Ascending aorta (tissue), 2 donors: ENCODE results near the gene CDH7. TPM values are rescaled to one million over a fixed set of nuclear protein-coding genes. Genes with fewer than 3 reads are reported as not detected.

Source experiments
- DNase-seq, 2 donors: peaks; one replicate each; pipeline ENCODE4 v3.0.0-alpha.2; 2019; ENCODE audit warnings: low spot score in 2 of 2
- H3K27ac ChIP-seq, 2 donors: fragments of 200-600 bp; sonication (generic); one replicate each; pipeline ENCODE4 v1.5.1; 2016 to 2017; ENCODE audit warnings: mild to moderate bottlenecking in 1 of 2
- H3K27me3 ChIP-seq: fragments of 200-600 bp; sonication (generic); one replicate; pipeline ENCODE4 v1.5.1; 2017
- H3K36me3 ChIP-seq, 2 donors: fragments of 200-600 bp; sonication (generic); one replicate each; pipeline ENCODE4 v1.5.1; 2016
- H3K4me1 ChIP-seq, 2 donors: fragments of 200-600 bp; sonication (generic); one replicate each; pipeline ENCODE4 v1.5.1; 2016 to 2017; ENCODE audit warnings: mild to moderate bottlenecking in 1 of 2
- H3K4me3 ChIP-seq, 2 donors: fragments of 200-600 bp; sonication (generic); one replicate each; pipeline ENCODE4 v1.5.1; 2016 to 2017; ENCODE audit warnings: mild to moderate bottlenecking in 1 of 2
- H3K9me3 ChIP-seq, 2 donors: fragments of 200-600 bp; sonication (generic); one replicate each; pipeline ENCODE4 v1.5.1; 2016
- intact Hi-C: fragments of 100-400 bp; cut with DNase I; formaldehyde crosslinking; loops from one replicate; pipeline ENCODE4 v1.15.1; 2023
- total RNA-seq: library from RNA; depleted of rRNA; stranded (reverse); fragments of >200 nt; gene quantifications from one replicate; pipeline ENCODE4 v1.1.0, GENCODE V29; 2016
- TF ChIP-seq, protein P1 (sequence below), 3 experiments: fragments of 200-600 bp in 2 of 3; fragments of 450-650 bp in 1 of 3; sonication (generic) in 2 of 3; IDR thresholded peaks; one replicate each; pipeline ENCODE4 v1.5.1; 2016 to 2019; ENCODE audit warnings: antibody characterized with exemption in 3 of 3, mild to moderate bottlenecking in 1 of 3, moderate library complexity in 1 of 3

CDH7 gene, protein sequence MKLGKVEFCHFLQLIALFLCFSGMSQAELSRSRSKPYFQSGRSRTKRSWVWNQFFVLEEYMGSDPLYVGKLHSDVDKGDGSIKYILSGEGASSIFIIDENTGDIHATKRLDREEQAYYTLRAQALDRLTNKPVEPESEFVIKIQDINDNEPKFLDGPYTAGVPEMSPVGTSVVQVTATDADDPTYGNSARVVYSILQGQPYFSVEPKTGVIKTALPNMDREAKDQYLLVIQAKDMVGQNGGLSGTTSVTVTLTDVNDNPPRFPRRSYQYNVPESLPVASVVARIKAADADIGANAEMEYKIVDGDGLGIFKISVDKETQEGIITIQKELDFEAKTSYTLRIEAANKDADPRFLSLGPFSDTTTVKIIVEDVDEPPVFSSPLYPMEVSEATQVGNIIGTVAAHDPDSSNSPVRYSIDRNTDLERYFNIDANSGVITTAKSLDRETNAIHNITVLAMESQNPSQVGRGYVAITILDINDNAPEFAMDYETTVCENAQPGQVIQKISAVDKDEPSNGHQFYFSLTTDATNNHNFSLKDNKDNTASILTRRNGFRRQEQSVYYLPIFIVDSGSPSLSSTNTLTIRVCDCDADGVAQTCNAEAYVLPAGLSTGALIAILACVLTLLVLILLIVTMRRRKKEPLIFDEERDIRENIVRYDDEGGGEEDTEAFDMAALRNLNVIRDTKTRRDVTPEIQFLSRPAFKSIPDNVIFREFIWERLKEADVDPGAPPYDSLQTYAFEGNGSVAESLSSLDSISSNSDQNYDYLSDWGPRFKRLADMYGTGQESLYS
- total RNA-seq = not detected

DNA sequence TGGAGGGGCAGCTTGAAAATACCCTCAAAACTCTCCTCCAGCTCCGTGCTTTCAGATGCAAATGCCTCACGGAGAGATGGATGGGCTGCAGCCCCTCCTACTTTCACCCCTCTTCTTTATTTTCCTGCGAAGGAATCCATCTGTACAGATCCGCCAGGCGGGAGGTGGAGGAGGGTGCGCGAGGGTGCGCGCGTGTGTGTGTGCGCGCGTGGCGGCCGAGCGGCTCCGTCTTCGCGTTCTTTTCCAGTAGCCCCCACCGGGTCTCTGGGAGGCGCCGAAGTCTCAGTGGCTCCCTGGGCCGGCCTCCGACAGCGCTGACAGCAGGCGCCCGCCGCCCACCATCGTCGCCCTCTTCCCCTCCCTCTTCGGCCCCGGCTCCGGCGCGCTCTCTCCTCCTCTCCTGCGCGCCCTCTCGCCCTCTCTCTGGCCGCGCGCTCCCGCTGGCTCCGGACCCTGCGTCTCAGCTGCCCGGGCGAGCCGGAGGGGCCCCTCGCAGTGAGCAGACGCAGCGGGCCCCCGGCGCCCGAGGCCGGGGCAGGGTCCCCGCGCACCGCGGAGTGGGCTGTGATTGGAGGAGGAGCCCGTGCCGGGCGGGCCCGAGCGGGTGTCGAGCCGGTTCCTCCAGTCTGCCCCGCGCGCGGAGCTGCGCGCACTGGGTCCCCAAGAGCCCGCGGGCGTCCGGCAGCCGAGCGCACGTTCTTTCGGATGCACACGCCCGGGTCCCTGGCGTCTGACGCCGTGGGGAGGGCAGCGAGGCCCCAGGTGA lies at the start of gene CDH7:
TSS of gene CDH7 (plus strand) at position 624 of the 766 bp plus-strand sequence. CDS start 11,831 bp downstream, outside the sequence.
- Histone ChIP-seq H3K36me3 (no peaks in the 10 kb centered on the region), H3K4me3 (peak within 1 kb of the TSS in 1 of 2 donors; percentile 42), H3K27me3 (no peaks in the 10 kb centered on the region), H3K4me1 (no peaks in the 10 kb centered on the region), H3K27ac (no peak within 1 kb of the TSS), H3K9me3 (no peaks in the 10 kb centered on the region)
- intact Hi-C loops = no loop called here
- TF ChIP-seq, protein P1, sequence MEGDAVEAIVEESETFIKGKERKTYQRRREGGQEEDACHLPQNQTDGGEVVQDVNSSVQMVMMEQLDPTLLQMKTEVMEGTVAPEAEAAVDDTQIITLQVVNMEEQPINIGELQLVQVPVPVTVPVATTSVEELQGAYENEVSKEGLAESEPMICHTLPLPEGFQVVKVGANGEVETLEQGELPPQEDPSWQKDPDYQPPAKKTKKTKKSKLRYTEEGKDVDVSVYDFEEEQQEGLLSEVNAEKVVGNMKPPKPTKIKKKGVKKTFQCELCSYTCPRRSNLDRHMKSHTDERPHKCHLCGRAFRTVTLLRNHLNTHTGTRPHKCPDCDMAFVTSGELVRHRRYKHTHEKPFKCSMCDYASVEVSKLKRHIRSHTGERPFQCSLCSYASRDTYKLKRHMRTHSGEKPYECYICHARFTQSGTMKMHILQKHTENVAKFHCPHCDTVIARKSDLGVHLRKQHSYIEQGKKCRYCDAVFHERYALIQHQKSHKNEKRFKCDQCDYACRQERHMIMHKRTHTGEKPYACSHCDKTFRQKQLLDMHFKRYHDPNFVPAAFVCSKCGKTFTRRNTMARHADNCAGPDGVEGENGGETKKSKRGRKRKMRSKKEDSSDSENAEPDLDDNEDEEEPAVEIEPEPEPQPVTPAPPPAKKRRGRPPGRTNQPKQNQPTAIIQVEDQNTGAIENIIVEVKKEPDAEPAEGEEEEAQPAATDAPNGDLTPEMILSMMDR (IDR thresholded peaks at IDR 0.05) = no peak
- DNase-seq = no peak

DNA sequence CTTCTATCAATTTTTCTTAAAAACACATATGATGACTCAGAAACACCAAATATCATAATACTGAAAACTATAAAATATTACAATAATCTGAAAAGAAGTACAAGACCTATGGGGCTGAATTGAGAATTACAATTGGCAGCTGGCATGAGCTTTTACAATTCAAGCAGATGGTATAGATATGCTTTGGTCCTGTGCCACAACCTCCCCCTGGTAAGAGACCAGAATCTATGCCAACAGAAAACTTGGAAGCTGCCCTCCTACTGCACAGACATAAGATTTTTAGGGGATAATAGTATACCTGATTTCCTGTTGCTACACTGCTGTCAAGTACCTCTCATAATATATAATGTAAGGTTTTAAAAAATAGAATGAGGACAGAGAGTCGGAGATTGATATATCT lies 46.8 kb upstream of the CDH7 start:
- H3K27me3 ChIP-seq = no peaks in the 10 kb centered on the region
- H3K4me1 ChIP-seq = no peaks in the 10 kb centered on the region
- intact Hi-C loops = no loop called here
- no peak overlapping the region for H3K27ac ChIP-seq
- H3K9me3 ChIP-seq = no peaks in the 10 kb centered on the region
- TF ChIP-seq, protein P1 (IDR thresholded peaks at IDR 0.05) = no peak
- no peak overlapping the region for H3K4me3 ChIP-seq
- DNase-seq = no peak
- H3K36me3 ChIP-seq = no peaks in the 10 kb centered on the region

DNA sequence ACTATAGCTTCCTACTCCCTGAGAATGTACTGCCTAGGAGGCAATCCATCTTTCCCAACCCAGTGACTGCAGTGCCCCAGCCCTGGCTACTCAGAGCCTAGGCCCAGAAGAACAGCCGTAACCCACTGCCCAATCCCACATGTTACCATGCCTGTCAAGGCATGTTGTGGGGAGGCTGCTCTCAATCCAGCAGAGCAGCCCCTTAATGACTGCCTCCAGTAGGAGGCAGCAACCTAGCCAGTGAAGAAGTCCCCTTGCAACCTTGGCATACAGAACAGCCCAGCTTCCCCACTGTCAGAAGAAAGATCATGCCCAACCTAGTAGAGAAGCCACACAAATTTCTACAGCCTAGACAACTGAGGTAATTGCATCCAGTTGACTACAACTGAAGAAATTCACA lies 44.2 kb upstream of the CDH7 start:
- Histone ChIP-seq H3K27me3 (no peaks in the 10 kb centered on the region), H3K4me1 (no peaks in the 10 kb centered on the region), H3K36me3 (no peaks in the 10 kb centered on the region), H3K4me3 (no peak overlapping the region), H3K27ac (no peak overlapping the region), H3K9me3 (no peaks in the 10 kb centered on the region)
- TF ChIP-seq, protein P1 (IDR thresholded peaks at IDR 0.05) = no peak
- intact Hi-C loops = no loop called here
- no peak for DNase-seq

DNA sequence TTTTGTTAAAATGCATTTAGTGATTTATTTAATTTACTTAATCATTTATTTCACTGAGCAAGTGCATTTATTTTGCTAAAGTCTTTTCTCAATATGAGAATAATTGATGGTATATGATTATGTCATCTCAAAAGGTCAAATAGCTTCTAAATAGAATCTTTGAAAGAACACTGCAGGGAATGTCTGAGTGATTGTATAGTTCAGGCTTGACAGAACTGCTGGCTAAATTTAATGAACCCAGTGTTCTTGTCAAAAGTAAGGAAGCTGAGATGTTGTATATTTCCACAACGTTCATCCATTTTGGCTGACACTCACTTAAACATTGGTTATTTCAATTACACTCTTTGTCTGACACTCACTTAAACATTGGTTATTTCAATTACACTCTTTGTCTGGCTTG lies 39.3 kb upstream of the CDH7 start:
- Histone ChIP-seq H3K36me3 (no peaks in the 10 kb centered on the region), H3K4me1 (no peaks in the 10 kb centered on the region), H3K4me3 (no peak overlapping the region), H3K27me3 (no peaks in the 10 kb centered on the region), H3K9me3 (no peaks in the 10 kb centered on the region), H3K27ac (no peak overlapping the region)
- no peak for DNase-seq
- intact Hi-C loops = no loop called here
- TF ChIP-seq, protein P1 (IDR thresholded peaks at IDR 0.05) = no peak

DNA sequence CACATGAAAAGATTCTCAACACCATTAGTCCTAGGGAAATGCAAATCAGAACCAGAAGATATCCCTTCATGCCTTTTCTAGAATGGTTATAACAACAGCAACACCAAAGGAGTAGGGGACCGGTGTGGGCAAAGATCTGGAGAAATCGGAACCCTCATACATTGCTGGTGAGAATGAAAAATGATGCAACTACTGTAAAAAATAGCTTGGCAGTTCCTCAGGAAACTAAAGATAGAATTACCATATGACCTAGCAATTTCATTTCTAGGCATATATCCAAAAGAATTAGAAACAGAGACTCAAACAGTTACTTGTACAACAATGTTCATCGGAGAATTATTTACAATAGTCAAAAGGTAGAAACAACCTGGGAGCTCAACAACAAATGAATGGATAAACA lies 29.2 kb upstream of the CDH7 start:
- TF ChIP-seq, protein P1 (IDR thresholded peaks at IDR 0.05) = no peak
- Histone ChIP-seq H3K9me3 (no peaks in the 10 kb centered on the region), H3K36me3 (no peaks in the 10 kb centered on the region), H3K27me3 (no peaks in the 10 kb centered on the region), H3K4me3 (no peak overlapping the region), H3K27ac (no peak overlapping the region), H3K4me1 (no peaks in the 10 kb centered on the region)
- DNase-seq = no peak
- intact Hi-C loops = no loop called here
